Body of pancreas (tissue), 4 donors: ENCODE results near the gene PIEZO1. TPM values are rescaled to one million over a fixed set of nuclear protein-coding genes. Genes with fewer than 3 reads are reported as not detected.

ENCODE experiments used
- ATAC-seq: fragments of 150-250 bp; one replicate; pipeline ENCODE4 v1.9.1; 2016
- DNase-seq, 4 donors: peaks; one replicate each; pipeline ENCODE4 v3.0.0-alpha.2; 2019
- H3K27ac ChIP-seq, 4 donors: fragments of 200-600 bp; sonication (generic); 1 replicate in 3 of 4; 2 replicates in 1 of 4; pipeline versions ENCODE4 v1.5.1 to v1.6.1; 2016 to 2019; ENCODE audit warnings: mild to moderate bottlenecking in 1 of 4, mixed read lengths in 1 of 4, moderate library complexity in 1 of 4
- H3K27me3 ChIP-seq, 2 donors: fragments of 200-600 bp; sonication (generic); one replicate each; pipeline ENCODE4 v1.6.0; 2016; ENCODE audit warnings: mild to moderate bottlenecking in 1 of 2
- H3K36me3 ChIP-seq, 2 donors: fragments of 200-600 bp; sonication (generic); replicated peaks in 1 of 2; 2 replicates each; pipeline ENCODE4 v1.5.1; 2016; ENCODE audit warnings: low read depth in 2 of 2; ENCODE audit not compliant: insufficient read depth in 1 of 2
- H3K4me1 ChIP-seq: fragments of 200-600 bp; sonication (generic); one replicate; pipeline ENCODE4 v1.6.0; 2016
- H3K4me3 ChIP-seq, 2 donors: fragments of 200-600 bp; sonication (generic); 1 replicate in 1 of 2; 2 replicates in 1 of 2; pipeline ENCODE4 v1.5.1; 2016 to 2019
- H3K9me3 ChIP-seq, 3 donors: fragments of 200-600 bp; sonication (generic); 1 replicate in 2 of 3; 2 replicates in 1 of 3; pipeline ENCODE4 v1.5.1; 2016
- CTCF ChIP-seq, 7 experiments: fragments of 450-650 bp in 4 of 7; fragments of 200-600 bp in 3 of 7; sonication (generic) in 3 of 7; IDR thresholded peaks; one replicate each; pipeline ENCODE4 v1.5.1; 2016 to 2019; ENCODE audit warnings: antibody characterized with exemption in 7 of 7
- POLR2A ChIP-seq, 3 donors: fragments of 450-650 bp; IDR thresholded peaks; one replicate each; pipeline ENCODE4 v1.6.1; 2016; ENCODE audit warnings: antibody characterized with exemption in 3 of 3, mild to moderate bottlenecking in 2 of 3
- WGBS, 2 donors: methylation state at CpG; one replicate each; pipeline ENCODE4 v1.1.5; 2017; 5-methylcytosine and 5-hydroxymethylcytosine counted together
- intact Hi-C: fragments of 100-400 bp; cut with DNase I; formaldehyde crosslinking; loops from one replicate; pipeline ENCODE4 v1.15.1; 2023
- total RNA-seq, 2 donors: library from RNA; depleted of rRNA; stranded (reverse); fragments of >200 nt; gene quantifications; one replicate each; pipeline ENCODE4 v1.1.0, GENCODE V29; 2016

PIEZO1 gene
- total RNA-seq, 2 donors from 2014 or later = 61.0 to 269 TPM

GRCh38 chr16:88753191-88753590 is 31.8 kb downstream of the PIEZO1 start:
- H3K27me3 ChIP-seq = no peaks in the 10 kb centered on the region
- no peak for DNase-seq
- 83 to 100% methylated on average over 1 to 4 of the region's 13 CpGs for WGBS, 2 donors
- no peaks in the 10 kb centered on the region for H3K9me3 ChIP-seq
- TF ChIP-seq CTCF (IDR thresholded peaks at IDR 0.05) = no peak
- TF ChIP-seq POLR2A (IDR thresholded peaks at IDR 0.05) = no peak
- H3K27ac ChIP-seq = no peak overlapping the region
- intact Hi-C loops = no loop called here
- H3K4me1 ChIP-seq = no peaks in the 10 kb centered on the region
- H3K4me3 ChIP-seq = no peak overlapping the region
- H3K36me3 ChIP-seq = no peaks in the 10 kb centered on the region
- ATAC-seq = no peak

GRCh38 chr16:88752386-88753002 is 32.5 kb downstream of the PIEZO1 start:
- Histone ChIP-seq H3K9me3 (no peaks in the 10 kb centered on the region), H3K36me3 (no peaks in the 10 kb centered on the region), H3K4me1 (no peaks in the 10 kb centered on the region), H3K4me3 (no peak overlapping the region), H3K27ac (no peak overlapping the region), H3K27me3 (no peaks in the 10 kb centered on the region)
- no peak for TF ChIP-seq POLR2A (IDR thresholded peaks at IDR 0.05)
- TF ChIP-seq CTCF (IDR thresholded peaks at IDR 0.05) = no peak
- no peak for ATAC-seq
- WGBS, 2 donors = 84 to 87% methylated on average over 16 of the region's 16 CpGs
- DNase-seq = no peak
- intact Hi-C loops = no loop called here

GRCh38 chr16:88750854-88751253 is 34.2 kb downstream of the PIEZO1 start:
- 78% methylated on average over 12 of the region's 12 CpGs; no CpG with 5 or more reads in 1 of the 2 donors for WGBS, 2 donors
- ATAC-seq = no peak

GRCh38 chr16:88749358-88749757 is 35.7 kb downstream of the PIEZO1 start:
- Histone ChIP-seq H3K4me1 (peaks cover 3% of the 10 kb centered on the region), H3K4me3 (no peak overlapping the region), H3K9me3 (no peaks in the 10 kb centered on the region), H3K27me3 (no peaks in the 10 kb centered on the region), H3K27ac (no peak overlapping the region), H3K36me3 (no peaks in the 10 kb centered on the region)
- WGBS, 2 donors = 90 to 93% methylated on average over 11 to 26 of the region's 26 CpGs
- DNase-seq = no peak
- intact Hi-C loops = no loop called here
- no peak for ATAC-seq
- TF ChIP-seq CTCF (IDR thresholded peaks at IDR 0.05) (no peak), POLR2A (IDR thresholded peaks at IDR 0.05) (no peak)

More at GRCh38 chr16:88750854-88751253, 34.2 kb downstream of the PIEZO1 start:
- no peak for TF ChIP-seq CTCF (IDR thresholded peaks at IDR 0.05)
- intact Hi-C loops = no loop called here
- Histone ChIP-seq H3K36me3 (no peaks in the 10 kb centered on the region), H3K27ac (no peak overlapping the region), H3K4me3 (no peak overlapping the region), H3K9me3 (no peaks in the 10 kb centered on the region), H3K4me1 (no peaks in the 10 kb centered on the region), H3K27me3 (no peaks in the 10 kb centered on the region)
- DNase-seq = no peak

- Histone ChIP-seq H3K36me3 (no peaks in the 10 kb centered on the region), H3K4me1 (peaks cover 9% of the 10 kb centered on the region), H3K27ac (no peak overlapping the region), H3K4me3 (no peak overlapping the region), H3K9me3 (no peaks in the 10 kb centered on the region), H3K27me3 (no peaks in the 10 kb centered on the region)
- ATAC-seq (no peak), DNase-seq (no peak)
- WGBS, 2 donors = 85% methylated on average over 12 of the region's 12 CpGs; no CpG with 5 or more reads in 1 of the 2 donors
- TF ChIP-seq POLR2A (IDR thresholded peaks at IDR 0.05) = no peak
- TF ChIP-seq CTCF (IDR thresholded peaks at IDR 0.05) = no peak
- intact Hi-C loops = no loop called here
These were observed 36.7 kb downstream of the PIEZO1 start for GRCh38 chr16:88748364-88748763.
